Transverse colon (tissue), 4 donors: ENCODE results near the gene MOCS2.
"Not testable (repeated sequence)": the region's sequence is repeated elsewhere in the genome, so short reads cannot be mapped to it uniquely, and the experiment has no call there.

Source experiments
- POLR2A ChIP-seq: fragments of 450-650 bp; IDR thresholded peaks from one replicate; pipeline ENCODE4 v1.6.1; 2016; ENCODE audit warnings: antibody characterized with exemption, mild to moderate bottlenecking, moderate library complexity
- POLR2AphosphoS5 ChIP-seq, 3 donors: sonication (generic); formaldehyde crosslinking; IDR thresholded peaks; one replicate each; pipeline ENCODE4 v1.6.1; 2016; ENCODE audit warnings: antibody characterized with exemption in 3 of 3
- TF ChIP-seq, protein P1 (sequence below), 5 experiments: fragments of 200-600 bp in 3 of 5; fragments of 450-650 bp in 2 of 5; sonication (generic) in 3 of 5; IDR thresholded peaks; 1 replicate in 2 of 5; 2 replicates in 3 of 5; pipeline ENCODE4 v1.5.1; 2016 to 2017; ENCODE audit warnings: antibody characterized with exemption in 5 of 5, inconsistent platforms in 3 of 5, mild to moderate bottlenecking in 2 of 5, moderate library complexity in 1 of 5

DNA sequence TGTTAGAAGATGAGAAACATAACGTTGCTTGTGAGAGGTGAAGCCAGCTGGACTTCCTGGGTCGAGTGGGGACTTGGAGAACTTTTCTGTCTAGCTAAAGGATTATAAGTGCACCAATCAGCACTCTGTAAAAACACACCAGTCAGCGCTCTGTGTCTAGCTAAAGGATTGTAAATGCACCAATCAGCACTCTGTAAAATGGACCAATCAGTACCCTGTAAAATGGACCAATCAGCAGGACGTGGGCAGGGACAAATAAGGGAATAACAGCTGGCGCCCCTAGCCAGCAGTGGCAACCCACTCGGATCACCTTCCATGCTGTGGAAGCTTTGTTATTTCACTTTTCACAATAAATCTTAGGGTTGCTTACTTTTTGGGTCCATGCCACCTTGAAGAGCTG lies 2.8 kb upstream of the MOCS2 start:
- TF ChIP-seq, protein P1, sequence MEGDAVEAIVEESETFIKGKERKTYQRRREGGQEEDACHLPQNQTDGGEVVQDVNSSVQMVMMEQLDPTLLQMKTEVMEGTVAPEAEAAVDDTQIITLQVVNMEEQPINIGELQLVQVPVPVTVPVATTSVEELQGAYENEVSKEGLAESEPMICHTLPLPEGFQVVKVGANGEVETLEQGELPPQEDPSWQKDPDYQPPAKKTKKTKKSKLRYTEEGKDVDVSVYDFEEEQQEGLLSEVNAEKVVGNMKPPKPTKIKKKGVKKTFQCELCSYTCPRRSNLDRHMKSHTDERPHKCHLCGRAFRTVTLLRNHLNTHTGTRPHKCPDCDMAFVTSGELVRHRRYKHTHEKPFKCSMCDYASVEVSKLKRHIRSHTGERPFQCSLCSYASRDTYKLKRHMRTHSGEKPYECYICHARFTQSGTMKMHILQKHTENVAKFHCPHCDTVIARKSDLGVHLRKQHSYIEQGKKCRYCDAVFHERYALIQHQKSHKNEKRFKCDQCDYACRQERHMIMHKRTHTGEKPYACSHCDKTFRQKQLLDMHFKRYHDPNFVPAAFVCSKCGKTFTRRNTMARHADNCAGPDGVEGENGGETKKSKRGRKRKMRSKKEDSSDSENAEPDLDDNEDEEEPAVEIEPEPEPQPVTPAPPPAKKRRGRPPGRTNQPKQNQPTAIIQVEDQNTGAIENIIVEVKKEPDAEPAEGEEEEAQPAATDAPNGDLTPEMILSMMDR (IDR thresholded peaks at IDR 0.05), result not testable (repeated sequence)
- not testable (repeated sequence) for TF ChIP-seq POLR2A; POLR2AphosphoS5 (IDR thresholded peaks at IDR 0.05)
